HG03521 (cell line): ENCODE results near the gene OSBPL3.

Experiments used
- ATAC-seq: cut with Tn5 transposase; IDR thresholded peaks from one replicate; pipeline ENCODE4 v1.9.1; 2021; ENCODE audit warnings: mild to moderate bottlenecking, moderate library complexity; ENCODE audit not compliant: unreplicated experiment

OSBPL3 gene

DNA sequence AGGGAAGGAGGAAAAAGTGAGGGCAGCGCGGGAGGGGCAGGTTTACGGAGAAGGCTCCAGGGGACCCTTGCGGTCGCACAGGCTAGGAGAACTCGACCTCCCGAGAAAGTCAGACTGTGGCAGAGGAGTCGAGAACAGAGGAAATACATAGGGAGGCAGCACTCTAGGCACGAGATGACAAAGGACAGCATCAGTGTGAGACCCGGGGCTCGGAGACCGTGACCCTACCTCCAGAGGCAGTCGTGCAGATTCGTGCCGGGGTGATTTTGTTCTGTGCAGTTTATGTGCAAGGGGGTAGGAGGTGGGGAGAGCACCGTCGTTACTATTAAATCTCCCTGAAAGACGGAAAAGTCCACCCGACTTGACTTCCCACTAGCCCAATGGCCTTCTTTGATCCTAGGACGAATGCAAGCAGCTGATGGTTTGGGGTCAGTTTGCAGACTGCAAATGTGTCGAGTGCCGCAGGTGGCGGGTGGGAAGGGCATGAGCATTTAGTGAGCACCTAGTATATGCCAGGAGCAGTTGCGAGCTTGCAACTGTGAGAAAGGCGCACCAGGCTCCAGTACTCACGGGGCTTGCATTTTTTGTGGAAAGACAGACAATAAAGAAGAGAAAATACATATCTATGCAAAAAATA lies 674 bp upstream of the OSBPL3 start:
- peak; percentile 14 for ATAC-seq

DNA sequence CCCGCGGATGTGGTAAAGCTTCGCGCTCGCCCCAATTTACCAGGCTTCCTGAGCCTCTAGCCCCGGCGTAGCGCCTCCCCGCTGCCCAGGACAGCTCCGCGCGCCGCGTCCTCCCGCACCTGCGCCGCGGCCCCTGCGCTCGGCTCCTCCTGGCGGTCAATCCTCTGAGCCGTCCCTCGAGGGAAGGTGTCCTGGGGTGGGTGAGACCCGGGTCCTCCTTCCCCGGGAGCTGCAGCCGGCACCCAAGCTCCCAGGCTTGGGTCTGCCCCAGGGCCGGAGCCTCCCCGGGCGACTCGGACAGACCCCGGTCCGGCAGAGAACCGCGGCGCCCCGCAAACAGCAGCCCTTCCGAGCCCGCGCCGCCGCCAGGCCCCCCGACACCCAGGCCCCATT lies 512 bp downstream of the OSBPL3 start:
- peak; percentile 42 for ATAC-seq

DNA sequence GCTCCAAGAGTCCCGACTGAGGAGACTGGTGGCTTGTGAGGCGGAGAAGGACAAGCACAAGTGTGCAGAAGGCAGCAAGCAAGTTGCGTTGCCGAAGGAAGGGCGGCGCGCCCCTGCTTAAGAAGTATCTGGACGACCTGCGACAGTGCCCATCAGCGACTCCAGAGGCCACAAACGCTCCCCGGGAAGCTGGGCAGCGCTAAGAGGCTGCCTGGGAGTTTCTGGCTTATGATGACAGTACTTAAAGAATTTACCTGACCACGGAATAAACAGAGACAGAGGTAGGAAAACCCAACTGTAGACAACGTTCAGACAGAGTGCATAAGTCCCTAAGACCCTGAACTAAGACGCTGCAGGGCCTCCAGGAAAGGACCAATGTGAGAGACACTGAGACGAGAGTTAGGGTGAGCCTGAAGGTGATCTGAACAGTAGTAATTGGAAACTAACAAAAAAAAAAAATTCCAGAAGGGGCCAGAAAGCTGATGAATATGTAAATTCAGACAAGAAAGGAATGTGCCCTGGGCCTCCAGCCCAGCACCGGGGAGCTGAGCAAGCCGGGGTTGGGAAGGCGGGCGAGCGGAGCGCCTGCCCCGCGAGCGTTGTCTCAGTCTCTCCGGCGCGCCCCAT lies 1.0 kb downstream of the OSBPL3 start:
- ATAC-seq = peak; percentile 0

DNA sequence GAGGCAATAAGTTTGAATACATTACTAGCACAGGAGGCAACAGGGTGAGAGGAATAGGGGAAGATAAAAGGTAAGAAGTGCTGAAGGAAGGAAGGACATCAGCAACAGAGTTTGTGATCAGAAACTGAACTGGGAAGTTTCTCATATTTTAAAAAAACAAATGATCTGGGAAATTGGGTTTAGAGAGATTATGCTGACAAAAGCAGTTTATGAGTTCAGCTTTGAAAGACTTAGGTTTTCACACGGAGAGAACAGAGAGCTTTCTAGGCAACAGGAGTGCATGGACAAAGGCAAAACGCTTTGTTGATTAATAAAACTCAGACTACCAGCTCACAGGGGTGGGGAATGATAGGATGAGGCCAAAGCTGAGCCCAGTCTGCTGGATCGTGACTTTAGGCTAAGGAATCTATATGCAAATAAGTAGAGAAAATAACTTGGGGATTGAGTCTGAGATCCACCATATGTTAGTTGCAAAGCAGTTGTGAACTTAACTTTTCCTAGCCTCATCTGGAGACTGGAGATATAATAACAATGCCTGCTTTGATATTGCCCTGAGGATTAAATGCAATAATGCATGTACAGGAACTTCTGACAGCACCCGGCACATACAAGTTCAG lies 4.2 kb downstream of the OSBPL3 start:
- no peak for ATAC-seq

DNA sequence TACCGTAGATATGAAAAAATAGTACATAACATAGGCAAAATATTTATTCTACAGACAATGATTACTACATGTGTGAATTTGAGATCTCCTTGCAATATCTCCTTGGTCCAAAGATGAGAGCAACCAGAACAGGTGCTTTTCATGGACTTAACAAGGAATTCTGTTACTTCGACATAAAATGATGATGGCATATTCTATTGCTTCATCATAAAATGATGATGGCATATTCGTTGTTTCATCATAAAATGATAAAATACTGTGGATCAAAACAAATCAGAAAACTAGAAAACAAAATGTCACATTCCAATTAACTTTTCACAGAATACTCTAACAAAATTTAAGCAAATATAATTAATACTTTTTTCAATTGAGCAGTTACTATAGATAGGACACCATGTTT lies 4.8 kb downstream of the OSBPL3 start:
- ATAC-seq = no peak

DNA sequence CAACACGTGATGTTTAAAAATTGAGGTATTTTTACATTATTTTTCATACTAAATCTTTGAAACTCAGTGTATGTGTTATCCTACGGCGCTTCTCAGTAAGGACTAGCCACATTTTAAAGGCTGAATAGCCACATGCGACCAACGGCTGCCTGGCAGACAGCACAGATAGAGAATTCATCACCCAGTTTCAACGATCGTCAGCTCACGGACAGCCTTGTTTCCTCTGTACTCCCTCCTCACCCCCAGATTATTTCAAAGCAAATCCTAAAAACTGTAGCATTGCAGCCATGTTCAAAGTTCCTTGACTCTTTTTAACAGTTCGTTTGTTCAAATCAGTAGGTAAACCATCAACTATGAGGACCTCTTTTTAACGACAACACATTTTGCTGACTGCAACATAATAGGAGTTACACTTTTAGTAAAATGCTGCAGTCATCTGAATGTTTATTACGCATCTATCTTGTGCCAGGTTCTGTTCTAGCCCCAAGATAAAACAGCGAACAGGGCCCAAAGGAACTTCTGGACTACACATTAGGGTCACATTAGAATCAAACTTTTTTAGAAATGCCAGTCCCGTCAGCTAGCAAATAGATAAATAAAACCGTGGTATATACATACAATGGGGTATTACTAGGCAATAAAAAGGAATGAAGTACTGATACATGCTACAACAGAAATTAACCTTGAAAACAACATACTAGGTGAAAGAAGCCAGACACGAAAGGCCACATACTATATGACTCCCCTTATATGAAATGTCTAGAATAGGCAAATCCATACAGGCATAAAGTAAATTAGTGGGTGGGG lies 5.7 kb downstream of the OSBPL3 start:
- no peak for ATAC-seq

DNA sequence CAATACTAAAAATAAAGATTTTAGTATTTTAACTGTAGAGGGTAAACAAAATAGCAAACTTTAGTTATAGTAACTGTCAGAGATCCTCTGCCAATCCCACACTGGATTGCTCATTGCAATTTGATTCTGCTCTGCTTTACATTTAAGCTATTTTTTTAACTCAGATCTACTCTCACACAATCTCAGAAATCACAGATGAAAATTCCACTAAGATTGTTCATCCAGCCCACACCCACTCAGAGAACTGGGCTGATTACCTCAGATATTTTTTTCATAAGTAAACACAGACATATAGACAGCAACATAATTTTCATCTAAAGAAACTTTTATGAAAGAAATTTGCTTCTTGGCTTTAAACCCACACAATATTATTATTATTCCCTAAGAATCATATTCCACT lies 7.0 kb downstream of the OSBPL3 start:
- no peak for ATAC-seq

DNA sequence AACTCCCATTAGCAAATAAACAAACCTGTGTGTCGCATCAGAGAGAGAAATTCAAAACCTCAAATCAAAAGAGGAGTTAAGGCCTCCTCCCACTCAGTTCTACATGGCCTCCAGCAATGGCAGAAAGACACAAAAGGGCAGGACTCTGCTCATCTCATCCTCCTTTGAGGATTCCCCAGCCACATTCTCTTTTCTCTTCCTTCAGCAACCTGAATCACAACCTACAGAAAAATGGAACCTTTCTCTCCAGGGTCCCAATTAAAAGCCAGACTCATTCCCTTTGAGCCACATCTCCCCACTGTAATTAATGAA lies 7.9 kb downstream of the OSBPL3 start:
- ATAC-seq = no peak

DNA sequence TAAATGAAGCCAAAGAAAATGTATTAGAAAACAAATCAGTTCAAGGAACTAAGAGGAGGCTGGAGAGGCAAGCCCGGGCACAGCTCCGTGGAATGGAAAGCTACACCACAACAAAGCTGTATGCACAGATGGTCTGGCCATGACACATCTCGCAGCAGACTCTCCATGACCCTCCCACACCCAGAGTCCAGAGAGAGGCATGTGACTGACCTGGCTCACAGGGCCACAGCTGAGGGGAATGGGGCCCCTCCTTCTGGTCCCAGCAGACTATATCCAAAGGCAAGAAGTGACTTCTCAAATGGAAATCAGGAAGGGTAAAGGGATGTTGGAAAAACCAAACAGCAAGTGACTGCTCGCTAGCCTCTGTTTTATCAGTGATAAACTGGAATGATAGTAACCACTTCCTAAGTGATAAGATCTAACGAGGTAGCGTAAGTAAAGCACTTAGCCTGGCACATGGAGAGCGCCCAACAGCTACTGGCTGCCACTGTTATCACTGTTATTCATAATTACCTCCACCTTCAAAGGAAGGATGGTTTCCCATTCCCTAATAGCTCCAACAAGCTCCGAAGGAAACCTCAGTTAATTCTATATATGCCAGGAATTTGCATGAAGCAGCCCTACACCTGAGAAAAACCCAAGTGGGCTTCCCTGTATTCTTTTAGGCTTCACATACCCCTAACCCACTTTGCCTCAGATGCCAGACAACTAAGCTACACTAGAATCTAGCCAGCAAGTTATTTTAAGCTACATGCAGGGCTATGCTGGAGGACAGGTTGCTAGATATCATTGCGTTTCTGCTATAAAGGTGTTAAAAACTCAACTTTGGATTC lies 8.4 kb downstream of the OSBPL3 start:
- ATAC-seq = no peak

DNA sequence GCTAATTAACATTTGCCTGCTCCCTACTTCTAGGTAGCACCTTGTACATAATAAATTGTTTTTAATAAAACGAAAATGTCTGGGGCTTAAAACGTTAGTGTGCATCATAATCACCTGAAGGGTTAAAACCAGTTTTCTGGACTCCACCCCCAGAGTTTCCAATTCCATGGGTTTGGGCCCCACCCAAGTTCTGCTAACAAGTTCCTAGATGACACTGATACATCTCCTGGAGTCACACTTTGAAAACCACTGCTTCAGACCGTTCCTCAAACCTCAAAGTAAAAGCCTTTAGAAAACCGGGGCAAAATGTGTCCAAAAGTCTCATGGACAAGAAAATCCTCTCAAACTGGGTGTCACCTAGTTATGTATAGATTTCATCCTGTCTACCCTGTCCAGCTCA lies 9.3 kb downstream of the OSBPL3 start:
- ATAC-seq = no peak

DNA sequence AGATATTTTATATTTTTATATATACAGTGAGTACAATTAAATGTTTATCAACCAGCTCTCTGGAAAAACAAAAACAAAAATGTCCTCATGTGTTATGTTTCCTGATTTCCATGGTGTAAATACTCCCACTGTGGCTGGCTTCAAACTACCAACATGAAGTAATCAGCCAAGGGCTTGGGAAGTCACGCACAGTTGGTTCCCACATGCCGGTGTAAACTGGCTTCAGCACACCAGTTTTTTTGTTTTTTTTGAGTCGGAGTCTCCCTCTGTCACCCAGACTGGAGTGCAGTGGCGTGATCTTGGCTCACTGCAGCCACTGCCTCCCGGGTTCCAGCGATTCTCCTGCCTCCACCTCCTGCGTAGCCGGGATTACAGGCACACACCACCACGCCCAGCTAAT lies 11.8 kb downstream of the OSBPL3 start:
- no peak for ATAC-seq

DNA sequence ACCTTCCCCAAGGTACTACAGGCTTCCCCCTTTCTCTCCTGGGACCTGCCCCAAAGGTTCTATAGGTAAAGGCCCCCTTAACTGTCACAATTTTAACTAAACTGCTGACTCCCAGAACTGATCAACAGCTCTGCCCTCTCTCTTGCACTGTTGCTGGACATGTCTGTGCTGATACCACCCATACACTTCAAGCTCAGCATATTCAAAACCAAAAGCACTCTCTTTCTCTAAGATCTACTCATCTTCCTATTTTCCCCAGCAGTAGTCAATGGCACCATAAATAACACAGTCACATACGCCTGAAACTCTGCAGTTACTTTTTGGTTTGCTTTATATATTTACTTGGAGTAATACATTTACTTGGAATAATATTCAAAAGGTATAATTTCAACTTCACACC lies 12.3 kb downstream of the OSBPL3 start:
- ATAC-seq = peak; percentile 22

DNA sequence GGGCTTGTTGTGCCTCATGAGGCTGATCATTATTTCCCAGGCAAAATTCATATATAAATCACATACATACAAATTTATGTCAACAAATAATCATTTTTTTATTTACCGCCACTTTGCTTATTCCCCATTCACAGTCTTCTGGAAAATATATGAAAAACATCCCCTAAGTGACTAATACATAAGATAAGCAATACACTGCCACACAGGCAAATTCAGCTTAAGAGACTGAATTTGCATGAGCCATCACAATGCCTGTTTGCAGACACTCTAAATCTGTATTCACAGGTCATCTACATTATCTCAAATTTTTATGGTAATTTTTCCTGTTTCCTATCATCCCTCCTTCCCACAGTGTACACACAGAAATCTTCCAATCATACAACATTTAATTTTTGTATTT lies 13.2 kb downstream of the OSBPL3 start:
- ATAC-seq = no peak

DNA sequence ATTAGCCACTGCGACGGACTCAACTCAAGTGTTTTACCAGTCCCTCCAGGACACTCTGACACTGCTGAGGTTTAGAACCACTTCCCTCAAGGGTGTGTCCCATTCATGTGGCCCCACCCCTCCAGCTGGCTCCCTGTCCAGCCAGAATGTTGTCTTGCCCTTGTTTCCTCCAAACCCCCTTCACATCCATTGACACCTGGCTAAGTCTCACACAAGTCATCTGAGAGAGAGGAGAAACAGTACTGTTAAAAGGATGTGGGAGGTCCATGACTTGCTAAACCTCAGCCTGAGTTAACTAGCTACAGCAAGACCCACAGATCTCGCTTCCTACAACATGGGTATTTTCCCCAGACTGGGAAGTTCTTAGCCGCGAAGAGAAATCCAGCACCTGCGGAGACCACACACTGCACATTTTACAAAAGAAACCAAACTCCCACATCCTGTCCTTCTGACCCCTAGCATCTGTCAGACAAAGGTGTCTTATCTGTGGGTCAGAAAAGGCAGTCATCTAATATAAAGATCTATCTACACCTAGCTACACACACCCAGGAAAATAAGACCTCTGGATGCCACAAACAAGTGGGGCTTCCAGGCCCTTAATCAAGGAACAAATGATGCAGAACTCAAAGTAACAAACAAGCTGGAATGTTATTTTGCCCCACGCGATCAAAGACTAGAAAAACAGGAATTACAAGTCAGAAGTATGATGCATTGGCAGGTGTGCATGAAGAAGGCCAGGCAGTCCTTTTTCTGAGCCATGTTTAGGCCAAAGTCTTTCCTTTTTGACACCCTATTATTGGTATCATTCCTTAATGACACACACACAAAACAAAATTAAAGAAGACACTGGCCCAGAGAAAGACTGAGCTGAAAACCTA lies 13.9 kb downstream of the OSBPL3 start:
- peak; percentile 72 for ATAC-seq

DNA sequence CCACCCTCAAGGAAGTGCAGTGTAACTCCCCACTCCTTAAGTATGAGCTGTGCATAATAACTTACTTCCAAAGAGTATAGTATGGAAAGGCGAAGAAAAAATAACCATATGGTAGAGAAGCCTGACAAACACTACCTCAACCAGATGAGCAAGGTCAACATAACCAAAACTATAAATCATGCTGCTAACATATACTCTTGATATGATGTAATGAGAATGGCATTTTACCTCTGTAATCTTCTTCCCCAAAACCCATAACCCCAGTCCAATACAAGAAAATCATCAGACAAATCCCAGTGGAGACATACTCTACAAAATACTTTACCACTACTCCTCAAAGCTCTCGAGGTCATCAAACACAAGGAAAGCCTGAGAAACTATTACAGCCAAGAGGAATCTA lies 15.8 kb downstream of the OSBPL3 start:
- no peak for ATAC-seq

DNA sequence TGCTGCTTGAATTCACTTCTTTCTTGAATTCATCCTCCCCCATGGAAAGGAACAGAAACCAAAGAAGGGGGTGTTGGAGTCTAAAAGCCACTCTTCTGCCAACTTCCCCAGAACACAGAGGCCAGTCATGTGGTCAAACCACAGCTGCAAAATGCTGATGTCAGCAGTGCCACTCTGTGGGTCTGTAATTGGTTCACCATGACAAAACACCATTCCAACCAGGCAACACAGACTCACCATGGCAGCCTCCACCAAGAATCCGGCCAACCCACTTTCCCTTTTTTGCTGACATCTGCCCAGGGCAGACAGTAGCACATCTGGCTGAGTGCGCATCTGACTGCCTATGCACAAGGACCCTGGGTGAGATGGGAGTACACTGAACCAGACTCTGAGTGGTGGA lies 16.8 kb downstream of the OSBPL3 start:
- no peak for ATAC-seq

DNA sequence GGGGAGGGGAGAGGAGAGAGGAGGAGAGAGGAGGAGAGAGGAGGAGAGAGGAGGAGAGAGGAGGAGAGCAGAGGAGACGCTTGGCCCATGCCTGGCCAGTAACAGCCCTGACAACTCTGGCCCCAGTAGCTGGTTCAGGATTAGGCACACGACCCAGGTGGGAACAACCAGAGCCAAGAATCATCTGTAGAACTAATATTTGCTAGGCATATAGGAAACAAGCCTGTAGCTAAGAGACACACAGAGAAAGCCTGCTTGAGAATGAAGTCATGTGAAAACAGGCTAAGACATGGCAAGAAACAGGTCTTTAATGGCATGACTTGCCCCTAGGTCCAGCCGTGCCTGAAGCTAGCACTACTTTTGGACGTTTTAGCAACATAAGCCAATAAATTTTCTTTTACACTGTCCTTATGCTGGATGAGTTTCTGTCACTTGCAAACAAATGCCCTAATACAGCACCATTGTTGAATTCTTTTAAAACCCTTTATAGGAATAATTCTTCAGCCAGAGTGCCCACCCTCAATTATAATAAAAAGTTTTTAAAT lies 17.5 kb downstream of the OSBPL3 start:
- no peak for ATAC-seq

DNA sequence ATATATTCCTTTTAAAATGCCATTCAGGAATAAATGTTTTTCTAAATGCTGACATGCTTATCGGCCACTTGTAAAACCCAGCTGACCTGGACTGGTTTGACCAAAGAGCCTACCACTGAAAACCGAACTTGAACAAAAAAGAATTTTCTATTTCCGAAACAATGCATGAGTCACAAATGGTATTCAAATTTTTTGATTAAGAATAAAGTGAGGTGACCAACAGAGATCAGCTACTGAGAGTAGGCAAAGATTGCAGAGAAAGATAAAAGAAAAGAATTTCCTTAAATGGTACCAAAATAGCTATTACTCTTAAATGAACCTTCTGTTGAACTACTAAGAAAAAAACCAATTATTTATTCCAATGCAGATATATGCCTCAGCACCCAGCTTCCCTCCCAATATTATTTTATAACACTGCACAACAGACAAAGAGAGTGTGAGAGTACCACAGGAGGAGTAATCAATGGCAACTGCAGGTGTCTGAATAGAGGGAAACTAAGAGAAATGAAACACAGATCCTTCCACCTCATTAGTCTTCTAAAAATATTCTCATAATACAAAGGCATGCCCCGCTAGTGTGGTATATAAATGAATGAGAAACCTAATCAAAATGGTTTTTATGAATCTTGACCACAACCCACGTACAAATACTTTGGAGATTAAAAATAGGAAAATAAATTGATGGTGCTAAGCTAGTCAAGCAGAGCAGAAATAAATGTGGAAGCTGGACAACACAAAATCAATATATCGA lies 20.1 kb downstream of the OSBPL3 start:
- ATAC-seq = no peak

DNA sequence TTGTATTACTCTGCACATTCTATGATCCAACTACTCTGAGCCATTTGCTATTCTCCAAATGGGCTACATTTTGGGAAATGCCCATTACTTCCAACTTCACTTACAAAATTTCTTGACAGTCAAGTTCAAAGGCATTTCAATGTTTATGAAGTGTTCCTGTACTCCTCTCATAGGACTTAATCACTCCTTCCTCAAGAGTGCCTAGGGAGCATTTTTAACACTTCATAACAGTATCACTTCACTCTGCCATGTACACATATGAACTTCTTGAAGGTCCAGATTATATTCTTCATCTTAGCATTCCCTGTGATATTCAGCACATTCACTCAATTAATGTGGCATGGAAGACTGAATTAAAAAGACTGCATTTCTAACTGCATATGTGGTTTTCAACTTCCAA lies 21.6 kb downstream of the OSBPL3 start:
- ATAC-seq = no peak
